Measurements from ENCODE around the gene AFAP1L2.

AFAP1L2 gene

GRCh38 chr10:114380060-114380459, 24.2 kb downstream of the AFAP1L2 start:
- no peak for DNase-seq (ENCODE audit: low read depth)
- no peak overlapping the region for H3K4me3 ChIP-seq (ENCODE audit: low read length)
- TF ChIP-seq, protein P1, sequence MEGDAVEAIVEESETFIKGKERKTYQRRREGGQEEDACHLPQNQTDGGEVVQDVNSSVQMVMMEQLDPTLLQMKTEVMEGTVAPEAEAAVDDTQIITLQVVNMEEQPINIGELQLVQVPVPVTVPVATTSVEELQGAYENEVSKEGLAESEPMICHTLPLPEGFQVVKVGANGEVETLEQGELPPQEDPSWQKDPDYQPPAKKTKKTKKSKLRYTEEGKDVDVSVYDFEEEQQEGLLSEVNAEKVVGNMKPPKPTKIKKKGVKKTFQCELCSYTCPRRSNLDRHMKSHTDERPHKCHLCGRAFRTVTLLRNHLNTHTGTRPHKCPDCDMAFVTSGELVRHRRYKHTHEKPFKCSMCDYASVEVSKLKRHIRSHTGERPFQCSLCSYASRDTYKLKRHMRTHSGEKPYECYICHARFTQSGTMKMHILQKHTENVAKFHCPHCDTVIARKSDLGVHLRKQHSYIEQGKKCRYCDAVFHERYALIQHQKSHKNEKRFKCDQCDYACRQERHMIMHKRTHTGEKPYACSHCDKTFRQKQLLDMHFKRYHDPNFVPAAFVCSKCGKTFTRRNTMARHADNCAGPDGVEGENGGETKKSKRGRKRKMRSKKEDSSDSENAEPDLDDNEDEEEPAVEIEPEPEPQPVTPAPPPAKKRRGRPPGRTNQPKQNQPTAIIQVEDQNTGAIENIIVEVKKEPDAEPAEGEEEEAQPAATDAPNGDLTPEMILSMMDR (conservative IDR thresholded peaks at IDR 0.05; ENCODE audit: low read depth, low read length), result no peak

- no peak for DNase-seq (ENCODE audit: low read depth)
Measured at GRCh38 chr10:114379631-114380041, 24.7 kb downstream of the AFAP1L2 start.

GRCh38 chr10:114376523-114376922, 27.8 kb downstream of the AFAP1L2 start:
- no peak overlapping the region for H3K4me3 ChIP-seq (ENCODE audit: low read length)
- TF ChIP-seq, protein P1 (conservative IDR thresholded peaks at IDR 0.05; ENCODE audit: low read depth, low read length), result no peak
- DNase-seq (ENCODE audit: low read depth), result no peak

More at GRCh38 chr10:114379631-114380041, 24.7 kb downstream of the AFAP1L2 start:
- H3K4me3 ChIP-seq (ENCODE audit: low read length), result no peak overlapping the region
- TF ChIP-seq, protein P1 (conservative IDR thresholded peaks at IDR 0.05; ENCODE audit: low read depth, low read length), result no peak

- DNase-seq (ENCODE audit: low read depth), result no peak
- TF ChIP-seq, protein P1 (conservative IDR thresholded peaks at IDR 0.05; ENCODE audit: low read depth, low read length), result no peak
- no peak overlapping the region for H3K4me3 ChIP-seq (ENCODE audit: low read length)
Measured at GRCh38 chr10:114375047-114375446, 29.3 kb downstream of the AFAP1L2 start.

GRCh38 chr10:114374053-114374791, 30.1 kb downstream of the AFAP1L2 start:
- TF ChIP-seq, protein P1 (conservative IDR thresholded peaks at IDR 0.05; ENCODE audit: low read depth, low read length), result no peak
- no peak overlapping the region for H3K4me3 ChIP-seq (ENCODE audit: low read length)
- no peak for DNase-seq (ENCODE audit: low read depth)

- TF ChIP-seq, protein P1 (conservative IDR thresholded peaks at IDR 0.05; ENCODE audit: low read depth, low read length), result no peak
- H3K4me3 ChIP-seq (ENCODE audit: low read length), result no peak overlapping the region
- no peak for DNase-seq (ENCODE audit: low read depth)
Measured at GRCh38 chr10:114373631-114374030, 30.7 kb downstream of the AFAP1L2 start.

- TF ChIP-seq, protein P1 (conservative IDR thresholded peaks at IDR 0.05; ENCODE audit: low read depth, low read length), result no peak
- no peak for DNase-seq (ENCODE audit: low read depth)
- H3K4me3 ChIP-seq (ENCODE audit: low read length), result no peak overlapping the region
Measured at GRCh38 chr10:114372995-114373394, 31.3 kb downstream of the AFAP1L2 start.
